B cell (primary cell): ENCODE results near the gene RAP1A. TPM values are rescaled to one million over a fixed set of nuclear protein-coding genes. Genes with fewer than 3 reads are reported as not detected.
A peak's percentile ranks its signal among the peaks of the same experiment; 100 is the strongest.

Source experiments
- ATAC-seq: fragments of 200-7000 bp; cut with Tn5 transposase; one replicate; pipeline ENCODE4 v1.10.0; 2021; ENCODE audit warnings: low read depth, mild to moderate bottlenecking, moderate number of reproducible peaks, moderate library complexity
- CTCF ChIA-PET: fragments of 350-600 bp; sonication (Branson Sonifier 250); formaldehyde crosslinking; loops from one replicate; lab custom pipeline; 2021; ENCODE audit warnings: antibody characterized with exemption, inconsistent platforms; lab: Charles Lee
- POLR2A ChIA-PET: fragments of 350-600 bp; sonication (Branson Sonifier 250); formaldehyde crosslinking; loops from one replicate; lab custom pipeline; 2021; ENCODE audit warnings: antibody characterized with exemption; lab: Charles Lee
- DNase-seq: peaks from one replicate; pipeline ENCODE4 v3.0.0; 2013
- H2AFZ ChIP-seq: 2 replicates; pipeline ENCODE4 v1.6.1; 2012; ENCODE audit warnings: mild to moderate bottlenecking, low read depth, low read length; ENCODE audit not compliant: insufficient read depth, poor library complexity, severe bottlenecking
- H3K27ac ChIP-seq, 2 donors: 1 replicate in 1 of 2; 2 replicates in 1 of 2; pipeline ENCODE4 v1.5.1; 2012 to 2013; ENCODE audit warnings: low read length in 2 of 2, mild to moderate bottlenecking in 2 of 2, moderate library complexity in 1 of 2
- H3K27me3 ChIP-seq, 4 experiments: fragments of 200-600 bp in 1 of 4; sonication (generic) in 1 of 4; replicated peaks in 1 of 4; 1 replicate in 2 of 4; 2 replicates in 2 of 4; pipeline versions ENCODE4 v1.6.1 to v1.7.0; 2013 to 2016; ENCODE audit warnings: low read length in 3 of 4, mild to moderate bottlenecking in 2 of 4, mixed read lengths in 1 of 4, moderate library complexity in 1 of 4; ENCODE audit not compliant: insufficient read depth in 4 of 4, control insufficient read depth in 3 of 4; ENCODE audit errors: control extremely low read depth in 1 of 4
- H3K36me3 ChIP-seq, 2 experiments: replicated peaks in 1 of 2; 1 replicate in 1 of 2; 2 replicates in 1 of 2; pipeline versions ENCODE4 v1.6.1 to v1.7.1; 2013; ENCODE audit warnings: low read length in 1 of 2; ENCODE audit not compliant: insufficient read depth in 2 of 2, control insufficient read depth in 1 of 2; ENCODE audit errors: control extremely low read depth in 1 of 2, extremely low read depth in 1 of 2
- H3K4me1 ChIP-seq, 2 donors: fragments of 200-600 bp in 1 of 2; sonication (generic) in 1 of 2; 1 replicate in 1 of 2; 2 replicates in 1 of 2; pipeline versions ENCODE4 v1.5.1 to v1.6.1; 2013 to 2017; ENCODE audit warnings: low read length in 2 of 2; ENCODE audit not compliant: control insufficient read depth in 2 of 2, insufficient read depth in 2 of 2
- H3K4me2 ChIP-seq: replicated peaks from 2 replicates; pipeline ENCODE3; 2012; ENCODE audit warnings: mild to moderate bottlenecking, low read depth, low read length; ENCODE audit not compliant: poor library complexity, severe bottlenecking
- H3K4me3 ChIP-seq, 5 experiments: fragments of 200-600 bp in 1 of 5; sonication (generic) in 1 of 5; 1 replicate in 3 of 5; 2 replicates in 2 of 5; pipeline versions ENCODE4 v1.5.1 to v1.7.0; 2011 to 2016; ENCODE audit warnings: low read length in 4 of 5, mild to moderate bottlenecking in 4 of 5, low read depth in 2 of 5, control low read depth in 1 of 5, moderate library complexity in 1 of 5; ENCODE audit not compliant: insufficient read depth in 1 of 5; ENCODE audit errors: control extremely low read depth in 1 of 5, extremely low read depth in 1 of 5
- H3K79me2 ChIP-seq: fragments of 200-600 bp; sonication (generic); one replicate; pipeline ENCODE4 v1.6.0; 2016; ENCODE audit warnings: low read length; ENCODE audit not compliant: control insufficient read depth, insufficient read depth
- H3K9ac ChIP-seq: fragments of 200-600 bp; sonication (generic); 2 replicates; pipeline ENCODE4 v1.6.1; 2017; ENCODE audit warnings: mild to moderate bottlenecking, low read length, moderate library complexity
- H3K9me3 ChIP-seq, 3 donors: one replicate each; pipeline versions ENCODE4 v1.6.1 to v1.7.1; 2013; ENCODE audit warnings: low read length in 2 of 3; ENCODE audit not compliant: control insufficient read depth in 2 of 3, insufficient read depth in 1 of 3; ENCODE audit errors: control extremely low read depth in 1 of 3
- H4K20me1 ChIP-seq: 2 replicates; pipeline ENCODE4 v1.6.0; 2012; ENCODE audit warnings: mild to moderate bottlenecking, low read length; ENCODE audit not compliant: insufficient read depth, control insufficient read depth, poor library complexity, severe bottlenecking
- H3K27ac Mint-ChIP-seq: one replicate; pipeline ENCODE4 v1.8.0; 2021; ENCODE audit warnings: mixed read lengths
- H3K27me3 Mint-ChIP-seq: one replicate; pipeline ENCODE4 v1.8.0; 2021; ENCODE audit warnings: mixed read lengths
- H3K4me1 Mint-ChIP-seq: one replicate; pipeline ENCODE4 v1.8.0; 2021; ENCODE audit warnings: mixed read lengths
- H3K4me3 Mint-ChIP-seq: one replicate; pipeline ENCODE4 v1.8.0; 2021; ENCODE audit warnings: mixed read lengths
- H3K9me3 Mint-ChIP-seq: one replicate; pipeline ENCODE4 v1.8.0; 2022; ENCODE audit warnings: mixed read lengths; ENCODE audit not compliant: insufficient read depth
- CTCF ChIP-seq: fragments of 200-600 bp; IDR thresholded peaks from one replicate; pipeline ENCODE4 v1.8.0; 2022; ENCODE audit warnings: antibody characterized with exemption, mild to moderate bottlenecking
- EZH2 ChIP-seq: IDR thresholded peaks from 2 replicates; pipeline ENCODE4 v1.6.1; 2012; ENCODE audit warnings: borderline replicate concordance, low read depth, mild to moderate bottlenecking, moderate library complexity, low read length; ENCODE audit not compliant: insufficient read depth, poor library complexity, severe bottlenecking
- WGBS: methylation state at CpG from one replicate; pipeline ENCODE4 v1.1.5; 2013; ENCODE audit warnings: missing lambda C conversion rate; ENCODE audit not compliant: insufficient coverage; 5-methylcytosine and 5-hydroxymethylcytosine counted together
- intact Hi-C: fragments of 100-400 bp; cut with micrococcal nuclease; formaldehyde crosslinking; loops from one replicate; pipeline ENCODE4 v1.10.0; 2022
- polyA plus RNA-seq: library from polyadenylated mRNA; depleted of rRNA; stranded (reverse); fragments of >200 nt; gene quantifications from 2 replicates; pipeline ENCODE4 v1.2.3, GENCODE V29; 2012
- total RNA-seq, 2 donors: library from RNA; stranded (reverse); fragments of 120-200 nt in 1 of 2; gene quantifications; 1 replicate in 1 of 2; 2 replicates in 1 of 2; pipeline versions ENCODE4 v1.2.3 to v1.2.4, GENCODE V29; 2013 to 2022

Gene RAP1A
- total and polyA plus RNA-seq, 2 donors (not counting 1 experiment from before 2014, with no cell fraction given) = 32.6 to 75.3 TPM

GRCh38 chr1:111602974-111603373, 16.6 kb upstream of the RAP1A start:
- ChIA-PET POLR2A (interaction anchor here (1.1 to 1.8 kb wide), 2 partner anchors 10 to 13 kb away, joined by 3 to 11 read pairs; no protein-coding TSS in a partner anchor), CTCF (interaction anchor here (0.8 to 3.7 kb wide), 9 partner anchors 10 to 95 kb away, joined by 3 to 27 read pairs (median 4); no protein-coding TSS in a partner anchor)
- no peaks in the 10 kb centered on the region for H3K36me3 ChIP-seq
- TF ChIP-seq CTCF = no peak
- no peak for TF ChIP-seq EZH2
- H3K4me1 ChIP-seq = peaks cover 50 to 57% of the 10 kb centered on the region in 2 donors
- no peaks in the 10 kb centered on the region for H3K9me3 ChIP-seq
- WGBS = 57% methylated on average over 4 of the region's 4 CpGs
- Mint-ChIP-seq H3K27me3 (no peaks in the 10 kb centered on the region), H3K9me3 (no peaks in the 10 kb centered on the region), H3K27ac (peak overlapping the region; percentile 83), H3K4me1 (peaks cover 72% of the 10 kb centered on the region), H3K4me3 (peak overlapping the region; percentile 61)
- peak overlapping the region; percentile 67 for H3K4me2 ChIP-seq
- H4K20me1 ChIP-seq = no peaks in the 10 kb centered on the region
- H3K27ac ChIP-seq = peak overlapping the region; percentile 12 to 69
- no peaks in the 10 kb centered on the region for H3K27me3 ChIP-seq
- DNase-seq (peak; percentile 12), ATAC-seq (no peak)
- peaks cover 15% of the 10 kb centered on the region for H3K79me2 ChIP-seq
- H3K4me3 ChIP-seq = peak overlapping the region in 1 of 5 experiments; percentile 40
- no peak overlapping the region for H3K9ac ChIP-seq
- intact Hi-C loops = loop anchor here (1.0 kb wide), 1 partner anchor 10 kb away; no protein-coding TSS in a partner anchor
- no peak overlapping the region for H2AFZ ChIP-seq

- TF ChIP-seq EZH2 = no peak
- peaks cover 50 to 57% of the 10 kb centered on the region in 2 donors for H3K4me1 ChIP-seq
- H3K27me3 Mint-ChIP-seq = no peaks in the 10 kb centered on the region
- H4K20me1 ChIP-seq = no peaks in the 10 kb centered on the region
- peak overlapping the region; percentile 47 for H3K4me3 Mint-ChIP-seq
- H3K27me3 ChIP-seq = no peaks in the 10 kb centered on the region
- intact Hi-C loops = loop anchor here (1.0 to 2.0 kb wide), 2 partner anchors 12 to 15 kb away; no protein-coding TSS in a partner anchor
- peak; percentile 71 for ATAC-seq
- H3K27ac Mint-ChIP-seq = peak overlapping the region; percentile 83
- 13% methylated on average over 4 of the region's 4 CpGs for WGBS
- peak overlapping the region; percentile 41 for H2AFZ ChIP-seq
- CTCF ChIA-PET = interaction anchor here (0.7 to 3.7 kb wide), 7 partner anchors 11 to 111 kb away, joined by 3 to 27 read pairs (median 5); no protein-coding TSS in a partner anchor
- POLR2A ChIA-PET = interaction anchor here (1.1 to 1.8 kb wide), 2 partner anchors 11 to 12 kb away, joined by 3 to 11 read pairs; no protein-coding TSS in a partner anchor
- H3K9me3 Mint-ChIP-seq = no peaks in the 10 kb centered on the region
- H3K9me3 ChIP-seq = peaks cover 0 to 4% (median 0%) of the 10 kb centered on the region in 3 donors
- H3K79me2 ChIP-seq = peaks cover 15% of the 10 kb centered on the region
- H3K4me3 ChIP-seq = no peak overlapping the region
- H3K4me1 Mint-ChIP-seq = peaks cover 64% of the 10 kb centered on the region
- DNase-seq = peak; percentile 57
- no peaks in the 10 kb centered on the region for H3K36me3 ChIP-seq
- no peak overlapping the region for H3K9ac ChIP-seq
- H3K4me2 ChIP-seq = peak overlapping the region; percentile 67
- H3K27ac ChIP-seq = peak overlapping the region; percentile 12 to 14
These were observed 15.6 kb upstream of the RAP1A start for GRCh38 chr1:111603979-111604378.
